ELR (cell line): ENCODE data around the gene PIK3C2A.
A peak's percentile ranks its signal among the peaks of the same experiment; 100 is the strongest.

ENCODE experiments used
- DNase-seq: peaks from one replicate; pipeline ENCODE4 v3.0.0-alpha.2; 2015; ENCODE audit warnings: low read depth

Gene PIK3C2A

DNA sequence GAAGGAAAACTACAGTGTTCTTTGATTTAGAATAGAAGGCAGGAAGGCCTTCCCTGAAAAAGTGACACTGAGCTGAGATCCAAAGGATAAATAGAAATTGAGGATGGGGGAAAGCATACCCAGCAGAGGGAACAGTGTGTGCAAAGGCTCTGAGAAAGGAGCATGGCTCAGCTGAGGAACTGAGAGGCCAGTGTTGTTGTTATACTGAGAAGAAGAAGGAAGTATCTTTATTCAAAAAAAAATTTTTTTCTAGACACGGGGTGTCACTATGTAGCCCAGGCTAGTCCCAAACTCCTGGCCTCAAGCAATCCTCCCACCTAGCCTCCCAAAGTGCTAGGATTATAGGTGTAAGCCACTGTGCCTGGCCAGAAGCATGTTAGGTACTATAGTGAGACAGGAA is 3.5 kb upstream of the PIK3C2A start:
- no peak for DNase-seq

DNA sequence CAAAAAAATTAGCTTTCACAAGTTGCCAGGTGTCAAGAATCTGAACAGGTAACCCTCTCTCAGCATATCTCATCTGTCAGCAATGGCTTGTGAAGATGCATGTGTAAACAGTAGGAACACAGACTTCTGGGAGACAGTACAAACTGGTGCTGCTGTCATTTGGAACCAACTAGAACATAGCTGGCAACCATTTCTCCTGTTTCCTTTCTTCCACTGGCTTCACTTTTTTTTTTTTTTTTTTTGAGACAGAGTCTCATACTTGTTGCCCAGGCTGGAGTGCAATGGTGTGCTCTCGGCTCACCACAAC is 2.1 kb upstream of the PIK3C2A start:
- DNase-seq: no peak

DNA sequence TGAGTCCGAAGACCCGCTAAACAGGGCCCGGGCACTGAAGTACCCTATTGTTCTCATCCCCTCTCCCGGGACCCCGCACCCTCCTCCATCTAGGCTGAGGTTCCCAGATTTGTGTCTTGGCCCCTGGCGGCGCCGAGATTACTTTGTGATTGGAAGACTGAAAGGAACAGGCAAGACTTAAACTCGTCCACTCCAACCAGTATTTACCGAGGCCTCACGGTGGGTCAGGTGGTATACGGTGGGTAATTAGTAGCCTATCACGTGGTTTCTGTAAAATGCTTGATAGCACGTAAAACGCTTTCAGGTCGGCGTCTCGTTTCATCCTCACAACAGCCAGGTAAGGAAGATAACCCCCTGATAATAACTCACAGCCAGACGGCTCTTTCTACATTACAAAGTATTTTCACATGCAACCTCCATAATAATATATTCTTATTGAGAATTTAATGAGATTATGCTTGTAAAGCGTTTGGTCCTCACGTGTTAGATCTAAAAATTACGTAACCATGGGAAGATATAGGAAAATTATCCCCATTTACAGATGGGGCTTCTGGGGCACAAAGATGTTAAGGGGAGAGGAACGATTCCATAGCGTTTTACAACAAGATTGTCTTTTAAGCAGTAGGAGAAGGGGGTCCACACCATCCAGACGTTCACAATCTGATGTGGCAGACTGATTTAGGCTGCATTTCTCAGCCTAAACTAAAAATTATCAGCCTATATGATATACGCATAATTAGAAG is 642 bp upstream of the PIK3C2A start:
- DNase-seq: peak; percentile 76

- DNase-seq: no peak
Observed at GRCh38 chr11:17206463-17206862, 1.3 kb downstream of the PIK3C2A start.

DNA sequence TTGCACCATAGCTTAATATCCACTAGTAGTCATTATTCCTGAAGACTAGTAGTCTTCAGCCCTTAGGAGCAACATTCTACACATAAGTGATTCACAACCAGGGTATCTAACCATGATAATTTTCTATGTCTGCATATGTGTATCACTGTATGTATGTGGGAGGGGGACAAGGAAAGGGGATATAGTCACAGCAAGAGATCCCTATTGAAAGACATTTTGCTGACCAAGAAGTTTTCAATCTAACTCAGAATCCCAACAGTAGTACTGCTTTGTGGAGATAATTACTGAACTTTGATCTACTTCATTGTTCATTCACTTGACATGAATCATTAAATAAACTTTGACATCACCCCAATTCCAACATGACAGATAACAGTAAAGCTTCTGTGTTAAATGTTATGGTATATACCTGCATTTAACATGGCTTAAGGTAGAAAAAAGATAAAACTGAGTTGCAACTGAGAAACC is 10.3 kb downstream of the PIK3C2A start:
- DNase-seq: peak; percentile 71

DNA sequence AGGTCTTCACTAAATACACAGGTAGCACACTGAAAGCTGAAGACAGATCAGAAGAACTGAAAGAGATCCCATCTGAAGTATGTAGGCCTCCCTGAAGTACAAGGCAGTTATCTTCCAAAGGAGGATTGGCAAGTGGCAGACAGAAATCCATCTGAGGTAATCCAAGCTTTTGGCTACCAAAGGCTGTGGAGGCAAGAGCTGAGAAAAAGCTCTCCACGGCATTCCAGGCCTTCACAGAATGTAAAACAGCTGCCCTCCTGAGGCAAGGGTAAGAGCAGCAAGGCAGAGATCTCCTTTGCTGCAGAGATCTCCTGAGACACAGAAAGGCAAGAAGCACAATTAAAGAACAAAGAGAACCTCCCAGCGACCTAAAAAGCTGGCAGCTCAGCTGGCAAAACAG is 19.1 kb downstream of the PIK3C2A start:
- DNase-seq: no peak

DNA sequence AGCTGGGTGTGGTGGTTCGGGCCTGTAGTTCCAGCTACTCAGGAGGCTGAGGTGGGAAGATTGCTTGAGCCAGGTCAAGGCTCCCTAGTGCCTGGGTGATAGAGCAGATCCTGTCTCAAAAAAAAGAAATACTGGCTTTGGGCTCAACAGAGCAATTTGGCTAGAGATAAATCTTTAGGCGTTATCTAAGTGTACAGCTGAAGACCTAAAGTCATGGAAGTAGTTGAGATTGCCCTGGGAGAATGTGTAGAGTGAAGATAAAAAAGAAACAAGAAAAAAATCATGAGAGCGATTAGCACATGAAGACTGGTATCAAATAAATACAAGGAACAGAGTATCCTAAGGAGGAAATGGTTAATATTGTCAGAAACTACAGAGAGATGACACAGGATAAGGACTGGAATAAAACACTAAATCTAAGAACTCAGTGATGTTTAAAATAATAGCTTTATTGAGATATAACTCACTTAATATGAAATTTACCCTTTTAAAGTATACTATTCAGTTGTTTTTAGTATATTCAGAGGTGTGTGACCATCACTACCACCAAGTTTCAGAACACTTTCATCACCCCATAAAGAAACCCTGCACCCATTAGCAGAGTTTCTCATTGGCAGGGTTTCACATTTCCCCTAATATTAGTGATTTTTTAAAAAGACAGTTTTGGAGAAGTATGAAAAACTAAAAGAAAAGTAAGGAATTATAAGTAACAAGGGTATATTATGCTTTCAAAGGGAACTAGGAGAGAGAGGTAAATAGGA is 20.7 kb downstream of the PIK3C2A start:
- no peak for DNase-seq

- no peak for DNase-seq
Observed at GRCh38 chr11:17185938-17186337, 21.8 kb downstream of the PIK3C2A start.

DNA sequence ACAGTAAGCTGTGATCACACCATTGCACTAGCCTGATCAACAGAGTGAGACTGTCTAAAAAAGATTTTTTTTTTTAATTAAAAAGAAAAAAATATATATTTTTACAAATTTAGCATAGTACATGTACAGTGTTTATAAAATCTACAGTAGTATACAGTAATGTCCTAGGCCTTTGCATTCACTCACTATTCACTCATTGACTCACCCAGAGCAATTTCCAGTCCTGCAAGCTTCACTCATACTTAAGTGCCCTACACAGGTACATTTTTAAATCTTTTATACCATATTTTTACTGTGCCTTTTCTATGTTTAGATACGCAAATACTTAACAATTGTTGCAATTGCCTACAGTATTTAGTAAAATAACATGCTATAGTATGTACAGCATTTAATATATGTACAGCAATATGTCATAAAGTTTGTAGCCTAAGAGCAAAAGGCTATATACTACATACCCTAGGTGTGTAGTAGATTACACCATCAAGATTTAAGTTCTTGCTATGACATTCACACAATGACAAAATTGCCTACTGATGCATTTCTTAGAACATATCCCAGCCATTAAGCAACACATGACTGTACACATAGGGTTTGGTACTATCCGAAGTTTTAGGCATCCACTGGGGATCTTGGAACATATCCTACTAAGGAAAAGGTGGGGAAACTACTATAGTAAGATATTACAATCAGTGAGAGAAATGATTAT is 22.8 kb downstream of the PIK3C2A start:
- peak; percentile 6 for DNase-seq

GRCh38 chr11:17183836-17184235 is 23.9 kb downstream of the PIK3C2A start:
- no peak for DNase-seq

- DNase-seq: no peak
Observed at GRCh38 chr11:17179970-17180369, 27.8 kb downstream of the PIK3C2A start.

- DNase-seq: no peak
Observed at GRCh38 chr11:17173332-17173731, 34.5 kb downstream of the PIK3C2A start.

- DNase-seq: peak; percentile 16
Observed at GRCh38 chr11:17171916-17172315, 35.9 kb downstream of the PIK3C2A start.

GRCh38 chr11:17171343-17171742 is 36.4 kb downstream of the PIK3C2A start:
- DNase-seq: peak; percentile 73

DNA sequence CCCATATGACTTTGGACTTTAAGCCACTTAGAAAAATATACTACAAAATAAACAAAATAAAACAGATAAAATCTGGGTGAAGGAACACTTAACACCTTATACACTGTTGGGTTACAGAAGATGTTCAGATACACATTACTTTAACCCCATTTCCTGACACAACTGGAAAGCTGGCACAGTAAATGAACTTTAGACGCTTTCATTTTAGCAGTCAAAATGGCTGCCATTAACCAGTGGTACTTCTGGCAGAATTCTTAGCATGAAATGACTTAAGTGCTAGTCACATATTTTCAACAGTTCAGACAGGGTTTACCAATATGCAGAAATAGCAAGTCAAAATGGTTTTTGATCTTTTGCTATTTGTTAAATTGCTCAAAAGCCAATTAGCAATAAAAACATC is 37.9 kb downstream of the PIK3C2A start:
- DNase-seq: peak; percentile 8

DNA sequence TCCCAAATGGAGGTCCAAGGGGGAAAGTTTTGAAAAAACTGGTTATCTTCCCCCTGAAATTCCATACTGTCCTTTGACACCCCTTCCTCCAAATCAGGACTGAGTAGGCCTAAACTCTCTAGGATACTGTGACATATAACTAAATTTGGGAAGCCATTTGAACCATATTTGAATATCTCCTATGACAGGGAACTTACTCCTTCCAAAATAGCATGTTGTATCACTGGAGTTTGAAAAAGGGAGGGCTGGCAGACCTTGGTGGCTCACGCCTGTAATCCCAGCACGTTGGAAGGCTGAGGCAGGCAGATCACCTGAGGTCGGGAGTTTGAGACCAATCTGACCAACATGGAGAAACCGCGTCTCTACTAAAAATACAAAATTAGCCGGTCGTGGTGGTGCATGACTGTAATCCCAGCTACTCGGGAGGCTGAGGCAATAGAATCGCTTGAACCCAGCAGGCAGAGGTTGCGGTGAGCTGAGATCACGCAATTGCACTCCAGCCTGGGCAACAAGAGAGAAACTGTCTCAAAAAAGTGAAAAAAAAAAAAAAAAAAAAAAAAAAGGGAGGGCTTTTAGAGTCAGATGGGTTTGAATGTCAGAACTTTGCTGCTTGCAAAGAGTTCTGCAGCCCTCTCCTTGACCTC is 42.4 kb downstream of the PIK3C2A start:
- DNase-seq: no peak

GRCh38 chr11:17164361-17165246 is 43.2 kb downstream of the PIK3C2A start:
- DNase-seq: peak; percentile 34

- DNase-seq: no peak
Observed at GRCh38 chr11:17163736-17164135, 44.0 kb downstream of the PIK3C2A start.

DNA sequence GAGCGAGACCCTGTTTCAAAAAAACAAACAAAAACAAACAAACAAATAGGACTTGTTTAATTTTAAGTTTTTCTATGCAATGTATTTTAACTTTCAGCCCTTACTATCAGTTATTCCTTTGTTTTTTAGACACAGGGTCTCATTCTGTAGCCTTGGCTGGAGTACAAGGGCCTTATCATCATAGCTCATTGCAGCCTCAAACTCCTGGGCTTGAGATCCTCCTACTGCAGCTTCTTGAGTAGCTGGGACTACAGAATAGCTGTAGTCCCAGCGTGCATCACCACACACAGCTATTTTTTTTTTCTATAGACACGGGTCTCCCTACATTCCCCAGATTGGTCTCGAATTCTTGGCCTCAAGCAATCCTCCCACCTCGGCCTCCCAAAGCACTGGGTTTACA is 44.5 kb downstream of the PIK3C2A start:
- no peak for DNase-seq

GRCh38 chr11:17162376-17162775 is 45.4 kb downstream of the PIK3C2A start:
- DNase-seq: no peak

- DNase-seq: no peak
Observed at GRCh38 chr11:17161515-17161914, 46.3 kb downstream of the PIK3C2A start.

DNA sequence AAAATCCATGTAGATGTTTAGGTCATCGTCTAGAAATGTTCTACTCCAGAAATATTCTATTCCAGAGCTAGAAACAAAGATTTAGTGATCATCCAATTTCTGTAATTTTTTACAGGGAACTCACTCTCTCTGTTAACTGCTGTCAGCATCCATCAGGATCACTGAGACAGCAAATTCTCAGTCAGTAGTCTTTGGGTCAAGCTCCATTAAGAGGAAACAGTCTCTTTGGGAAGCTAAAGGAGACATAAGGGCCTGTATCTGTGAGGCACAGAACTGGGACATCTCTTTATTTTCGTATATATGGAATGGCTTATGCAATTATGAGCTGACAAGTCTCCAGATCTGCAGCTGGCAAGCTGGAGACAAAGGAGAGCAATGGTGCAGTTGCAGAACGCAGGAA is 48.3 kb downstream of the PIK3C2A start:
- no peak for DNase-seq
